UCSD-AML1 (cell line): ENCODE measurements around the gene LGALSL.
A peak's percentile ranks its signal among the peaks of the same experiment; 100 is the strongest.

ENCODE experiments used
- DNase-seq: peaks from one replicate; lab custom pipeline; 2025; ENCODE audit not compliant: unreplicated experiment; lab: John Stamatoyannopoulos, UW

LGALSL gene

GRCh38 chr2:64453770-64454385 is at the start of gene LGALSL:
Gene LGALSL, plus strand, starts transcription at chr2:64454162. Its CDS starts 384 bp downstream, at chr2:64454546.
- peak; percentile 62 for DNase-seq

GRCh38 chr2:64404743-64405142 is 49.2 kb upstream of the LGALSL start:
- no peak for DNase-seq

GRCh38 chr2:64405581-64406406 is 48.2 kb upstream of the LGALSL start:
- no peak for DNase-seq

GRCh38 chr2:64406407-64406774 is 47.6 kb upstream of the LGALSL start:
- DNase-seq = no peak

GRCh38 chr2:64408031-64408430 is 45.9 kb upstream of the LGALSL start:
- DNase-seq = no peak

GRCh38 chr2:64410671-64411070 is 43.3 kb upstream of the LGALSL start:
- DNase-seq = no peak

- no peak for DNase-seq
Measured at GRCh38 chr2:64412671-64413070, 41.3 kb upstream of the LGALSL start.

- DNase-seq = no peak
Measured at GRCh38 chr2:64414736-64415435, 39.1 kb upstream of the LGALSL start.

- no peak for DNase-seq
Measured at GRCh38 chr2:64417624-64418023, 36.3 kb upstream of the LGALSL start.

- no peak for DNase-seq
Measured at GRCh38 chr2:64419596-64420165, 34.3 kb upstream of the LGALSL start.

- no peak for DNase-seq
Measured at GRCh38 chr2:64420677-64421076, 33.3 kb upstream of the LGALSL start.

GRCh38 chr2:64421201-64421600 is 32.8 kb upstream of the LGALSL start:
- no peak for DNase-seq

GRCh38 chr2:64422466-64422865 is 31.5 kb upstream of the LGALSL start:
- DNase-seq = no peak

- no peak for DNase-seq
Measured at GRCh38 chr2:64423303-64423702, 30.7 kb upstream of the LGALSL start.

GRCh38 chr2:64424416-64424987 is 29.5 kb upstream of the LGALSL start:
- DNase-seq = no peak

GRCh38 chr2:64426183-64426952 is 27.6 kb upstream of the LGALSL start:
- DNase-seq = no peak

GRCh38 chr2:64434039-64434657 is 19.8 kb upstream of the LGALSL start:
- DNase-seq = no peak

GRCh38 chr2:64437883-64438282 is 16.1 kb upstream of the LGALSL start:
- no peak for DNase-seq

- no peak for DNase-seq
Measured at GRCh38 chr2:64439194-64439593, 14.8 kb upstream of the LGALSL start.

- no peak for DNase-seq
Measured at GRCh38 chr2:64440843-64441242, 13.1 kb upstream of the LGALSL start.
